Measurements from ENCODE around the gene DENND1A.
"Not testable (repeated sequence)": the region's sequence is repeated elsewhere in the genome, so short reads cannot be mapped to it uniquely, and the experiment has no call there.

Gene DENND1A

GRCh38 chr9:123861086-123861755, 68.7 kb downstream of the DENND1A start:
- no peak for DNase-seq

DNA sequence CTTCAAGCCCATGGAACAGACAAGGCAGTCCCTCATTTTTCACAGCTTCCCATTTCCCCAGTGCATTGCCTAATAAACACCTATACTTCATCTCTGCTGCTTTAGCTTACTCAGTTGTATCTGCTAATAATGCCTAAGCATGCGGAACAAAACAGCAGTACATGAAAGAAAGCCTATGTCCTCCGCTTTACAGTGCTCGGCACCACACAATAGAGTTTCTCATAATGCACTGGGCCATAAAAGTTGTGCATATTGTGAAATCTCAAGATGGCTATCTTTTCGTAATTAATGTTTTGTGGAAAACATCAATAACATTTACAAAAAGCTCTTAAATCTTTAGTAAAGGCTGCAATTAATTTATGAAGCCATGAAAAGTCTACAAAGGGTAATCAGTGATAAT, 69.3 kb downstream of the DENND1A start:
- DNase-seq = no peak

DNA sequence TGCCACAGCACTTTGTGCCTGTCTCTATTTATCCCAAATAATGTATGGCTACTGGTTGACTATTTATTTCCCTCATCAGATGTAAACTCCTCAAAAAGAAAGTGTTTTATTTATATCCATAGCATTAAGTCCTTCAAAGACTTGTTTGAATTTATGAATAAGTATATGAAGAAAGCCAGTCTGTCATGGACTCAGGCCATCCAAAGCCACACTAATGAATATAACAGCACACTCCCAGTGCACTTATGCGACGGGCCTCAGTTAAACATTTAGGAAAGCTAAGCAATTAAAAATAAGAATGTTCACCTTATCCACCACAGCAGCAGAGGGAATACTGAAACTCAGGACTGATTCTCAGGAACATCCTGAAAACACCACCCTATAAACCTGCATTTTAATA, 77.5 kb downstream of the DENND1A start:
- DNase-seq = no peak

DNA sequence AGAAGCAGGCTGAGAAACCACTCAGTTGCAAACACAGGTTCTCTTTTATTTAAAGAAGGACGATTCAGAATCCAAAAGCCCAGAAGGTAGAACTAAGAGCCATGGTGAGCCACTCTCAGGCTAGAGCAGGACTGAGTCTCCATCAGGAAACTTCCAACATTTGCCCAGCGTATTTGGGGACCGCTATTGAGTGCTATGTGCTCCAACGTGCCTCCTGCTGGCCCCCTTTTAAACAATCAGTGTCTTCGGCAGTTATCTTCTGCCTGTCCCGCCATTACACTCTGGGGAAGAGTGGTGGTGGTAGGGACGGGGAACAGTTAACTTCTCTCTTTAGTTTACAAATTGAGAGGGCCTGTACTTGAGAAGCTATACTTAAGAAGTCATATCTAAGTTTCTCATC, 78.1 kb downstream of the DENND1A start:
- no peak for DNase-seq

- no peak for DNase-seq
Measured at GRCh38 chr9:123848447-123849085, 81.4 kb downstream of the DENND1A start.

GRCh38 chr9:123846966-123847365, 83.0 kb downstream of the DENND1A start:
- DNase-seq = no peak

GRCh38 chr9:123843703-123844102, 86.2 kb downstream of the DENND1A start:
- DNase-seq = no peak

GRCh38 chr9:123835821-123836220, 94.1 kb downstream of the DENND1A start:
- DNase-seq = peak; percentile 36

DNA sequence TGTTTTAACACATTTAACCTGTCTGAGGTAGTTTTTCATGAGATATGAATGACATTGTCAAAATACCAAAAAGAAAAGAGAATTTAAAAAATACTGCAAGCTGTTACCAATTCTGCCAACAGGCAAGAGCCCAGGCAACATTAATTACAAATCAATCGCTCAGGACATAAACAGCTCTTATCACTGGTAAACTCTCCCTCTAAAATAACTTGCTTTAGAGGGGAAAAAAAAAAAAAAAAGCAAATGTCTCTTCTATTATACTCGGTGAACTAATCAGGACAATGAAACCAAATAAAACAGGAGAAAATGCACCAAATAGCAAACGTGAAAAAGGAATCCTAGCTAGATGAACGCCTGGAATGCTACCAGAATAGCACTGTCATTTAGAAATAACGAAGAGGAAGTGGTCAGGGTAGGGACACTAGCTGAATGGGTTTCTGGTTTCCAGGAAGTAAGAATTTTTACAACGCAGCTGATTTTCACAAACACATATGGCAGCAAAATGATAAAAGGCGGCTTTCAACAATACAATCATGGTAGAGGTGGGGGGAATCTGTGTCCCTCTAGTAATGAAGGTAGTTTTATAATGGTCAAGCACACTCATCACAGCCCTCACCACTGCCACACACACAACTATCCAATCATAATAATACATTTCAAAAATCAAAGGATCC, 94.9 kb downstream of the DENND1A start:
- peak; percentile 20 for DNase-seq

DNA sequence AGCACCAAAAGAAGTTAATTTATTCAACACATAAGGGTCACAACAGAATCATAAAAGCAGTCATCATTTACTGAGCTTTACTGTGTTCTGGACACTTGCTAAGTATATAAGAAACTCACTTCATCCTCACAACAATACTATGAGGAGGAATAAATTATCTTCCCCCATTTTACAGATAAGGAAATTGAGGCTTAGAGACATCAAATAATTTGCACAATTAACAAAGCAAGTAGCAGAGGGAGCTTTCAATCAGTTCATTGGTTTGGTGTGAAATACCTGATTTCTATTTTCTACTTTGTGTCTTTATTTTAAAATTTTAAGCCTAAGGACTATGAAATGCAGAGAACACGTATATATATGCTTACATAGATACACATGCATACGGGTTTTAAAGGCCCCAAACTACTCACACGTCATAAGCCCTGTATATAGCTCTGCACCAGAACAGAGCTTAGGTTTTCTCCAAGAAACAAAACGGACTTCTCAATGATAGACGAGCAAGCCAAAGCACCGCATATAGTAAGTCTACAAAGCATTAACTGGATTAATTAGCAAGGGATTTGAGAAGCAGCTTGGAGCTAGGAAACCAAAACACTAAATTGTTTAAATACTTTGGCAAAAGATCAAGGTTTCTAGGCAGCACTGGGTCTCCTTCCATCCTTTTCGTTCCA, 95.6 kb downstream of the DENND1A start:
- no peak for DNase-seq

GRCh38 chr9:123832858-123833650, 96.9 kb downstream of the DENND1A start:
- no peak for DNase-seq

GRCh38 chr9:123832176-123832575, 97.8 kb downstream of the DENND1A start:
- DNase-seq = no peak

- DNase-seq = no peak
Measured at GRCh38 chr9:123828449-123828848, 101.5 kb downstream of the DENND1A start.

DNA sequence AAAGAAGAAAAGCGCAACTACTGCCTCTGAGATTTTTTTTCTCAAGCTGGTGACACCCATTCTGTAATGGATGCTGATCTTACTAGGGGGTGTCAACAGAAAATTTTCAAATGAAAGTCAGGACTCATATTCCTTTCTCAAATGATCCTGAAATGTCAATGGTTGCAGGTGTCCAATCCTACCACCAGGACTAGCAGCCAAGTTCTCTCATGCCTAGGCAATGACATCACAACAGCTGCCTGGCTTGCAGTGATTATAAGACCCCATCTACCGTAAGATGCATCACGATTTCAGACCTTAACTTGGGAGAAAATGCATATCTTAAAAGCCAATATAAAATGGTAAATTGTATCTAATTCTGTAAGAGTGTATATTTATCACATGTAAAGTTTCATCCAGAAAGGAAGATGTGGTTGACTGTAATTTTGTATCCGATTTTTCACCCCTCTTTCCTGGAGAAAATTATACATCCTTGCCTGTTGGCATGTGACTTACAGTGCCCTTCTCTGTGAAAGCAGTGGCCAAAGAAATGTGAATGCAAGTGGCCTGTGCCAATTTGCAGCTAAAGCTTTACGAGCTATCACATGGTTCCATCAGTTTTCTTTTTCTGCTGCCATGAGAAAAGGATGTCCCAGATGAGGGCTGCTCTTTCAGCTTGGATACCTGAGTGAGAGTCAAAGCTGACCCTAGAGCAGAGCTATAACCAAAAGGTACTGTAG, 104.4 kb downstream of the DENND1A start:
- no peak for DNase-seq

DNA sequence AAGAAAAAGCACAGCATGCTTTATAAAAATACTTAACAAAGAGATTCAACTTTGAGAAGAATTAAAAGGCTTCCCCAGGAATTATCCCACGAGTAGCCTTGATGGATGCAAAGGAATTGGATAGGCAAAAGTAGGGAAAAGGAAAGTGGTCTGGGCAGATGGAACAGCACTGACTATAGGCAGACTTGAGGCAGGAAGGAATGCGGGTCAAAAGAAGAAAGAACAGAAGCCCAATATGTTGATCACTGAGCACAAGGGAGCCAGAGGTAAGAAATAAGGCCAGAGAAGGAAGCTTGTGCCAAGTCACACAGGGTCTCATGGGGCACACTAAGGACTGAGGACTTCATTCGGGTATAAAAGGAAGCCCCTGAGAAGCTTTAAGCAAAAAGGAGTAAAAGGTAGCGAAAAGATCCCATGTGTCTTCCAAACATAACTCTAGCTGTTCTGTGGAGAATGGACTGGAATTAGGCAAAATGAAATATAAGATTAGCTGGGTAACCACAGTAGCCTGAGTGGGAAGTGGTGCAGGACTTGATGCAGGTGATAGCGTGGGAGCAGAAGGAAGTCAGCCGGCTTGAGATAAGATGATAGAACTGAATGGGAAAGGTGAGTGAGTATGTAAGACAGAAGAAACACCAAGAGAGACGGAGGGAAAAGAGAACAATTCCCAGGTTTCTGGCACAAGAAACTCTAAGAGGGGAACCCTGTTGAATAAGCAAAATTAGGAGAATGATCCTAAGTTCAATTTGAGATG, 106.6 kb downstream of the DENND1A start:
- DNase-seq = no peak

GRCh38 chr9:123821619-123822018, 108.3 kb downstream of the DENND1A start:
- no peak for DNase-seq

GRCh38 chr9:123820139-123820538, 109.8 kb downstream of the DENND1A start:
- no peak for DNase-seq

- no peak for DNase-seq
Measured at GRCh38 chr9:123816817-123817472, 113.0 kb downstream of the DENND1A start.

- DNase-seq = not testable (repeated sequence)
Measured at GRCh38 chr9:123815856-123816255, 114.1 kb downstream of the DENND1A start.

- DNase-seq = no peak
Measured at GRCh38 chr9:123814496-123814895, 115.4 kb downstream of the DENND1A start.

DNA sequence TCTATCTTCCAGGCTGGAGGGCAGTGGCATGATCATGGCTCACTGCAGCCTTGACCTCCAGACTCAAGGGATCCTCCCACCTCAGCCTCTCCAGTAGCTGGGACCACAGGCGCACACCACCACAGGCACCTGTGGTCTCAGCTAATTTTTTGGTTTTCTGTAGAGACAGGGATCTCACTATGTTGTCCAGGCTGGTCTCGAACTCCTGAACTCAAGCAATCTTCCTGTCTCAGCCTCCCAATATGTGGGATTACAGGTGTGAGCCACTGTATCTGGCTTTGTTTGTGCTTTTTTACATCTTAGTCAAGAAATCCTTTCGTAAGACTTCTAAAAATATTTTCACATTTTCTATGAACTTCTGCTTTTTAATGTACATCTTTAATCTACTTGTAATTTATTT, 116.9 kb downstream of the DENND1A start:
- no peak for DNase-seq

All from KG1 (cell line).